Measurements from ENCODE around the gene CDH23. TPM values are rescaled to one million over a fixed set of nuclear protein-coding genes. Genes with fewer than 3 reads are reported as not detected.

The CDH23 gene
- total and polyA plus RNA-seq, 2 donors from 2014 or later: 1.1 to 6.4 TPM

- Histone ChIP-seq H3K36me3 (ENCODE audit: control insufficient read depth in 2 of 3, insufficient read depth in 3 of 3, low read length in 3 of 3) (no peaks in the 10 kb centered on the region), H3K9me3 (ENCODE audit: control insufficient read depth in 2 of 3, insufficient read depth in 1 of 3, low read length in 3 of 3) (peaks cover 0 to 2% (median 0%) of the 10 kb centered on the region in 3 donors), H3K9ac (ENCODE audit: low read length in 3 of 3) (no peak overlapping the region), H3K4me3 (ENCODE audit: low read length in 3 of 3) (no peak overlapping the region), H3K27ac (ENCODE audit: low read depth in 2 of 2, low read length in 2 of 2) (no peak overlapping the region), H3K4me1 (ENCODE audit: control insufficient read depth in 2 of 3, insufficient read depth in 2 of 3, low read depth in 1 of 3, low read length in 3 of 3) (no peaks in the 10 kb centered on the region), H3K27me3 (ENCODE audit: control insufficient read depth, insufficient read depth, low read length) (no peaks in the 10 kb centered on the region)
- no peak for TF ChIP-seq CTCF (IDR thresholded peaks at IDR 0.05; ENCODE audit: borderline replicate concordance, extremely low read depth, insufficient read depth)
- DNase-seq (peak in 2 of 5 donors; percentile 19 to 25), FAIRE-seq (no peak)
- intact Hi-C loops (cut with DNase I): no loop called here
Observed at GRCh38 chr10:71409516-71410104, 12.9 kb downstream of the CDH23 start.

GRCh38 chr10:71413581-71413980, 16.9 kb downstream of the CDH23 start:
- DNase-seq: no peak
- Histone ChIP-seq H3K27me3 (ENCODE audit: control insufficient read depth, insufficient read depth, low read length) (no peaks in the 10 kb centered on the region), H3K27ac (ENCODE audit: low read depth in 2 of 2, low read length in 2 of 2) (no peak overlapping the region), H3K9me3 (ENCODE audit: control insufficient read depth in 2 of 3, insufficient read depth in 1 of 3, low read length in 3 of 3) (peaks cover 0 to 3% (median 2%) of the 10 kb centered on the region in 3 donors), H3K36me3 (ENCODE audit: control insufficient read depth in 2 of 3, insufficient read depth in 3 of 3, low read length in 3 of 3) (no peaks in the 10 kb centered on the region), H3K9ac (ENCODE audit: low read length in 3 of 3) (no peak overlapping the region), H3K4me3 (ENCODE audit: low read length in 3 of 3) (no peak overlapping the region), H3K4me1 (ENCODE audit: control insufficient read depth in 2 of 3, insufficient read depth in 2 of 3, low read depth in 1 of 3, low read length in 3 of 3) (no peaks in the 10 kb centered on the region)
- no peak for TF ChIP-seq CTCF (IDR thresholded peaks at IDR 0.05; ENCODE audit: borderline replicate concordance, extremely low read depth, insufficient read depth)
- intact Hi-C loops (cut with DNase I): no loop called here
- FAIRE-seq: no peak

- Histone ChIP-seq H3K9ac (ENCODE audit: low read length in 3 of 3) (no peak overlapping the region), H3K36me3 (ENCODE audit: control insufficient read depth in 2 of 3, insufficient read depth in 3 of 3, low read length in 3 of 3) (no peaks in the 10 kb centered on the region), H3K9me3 (ENCODE audit: control insufficient read depth in 2 of 3, insufficient read depth in 1 of 3, low read length in 3 of 3) (peaks cover 0 to 3% (median 2%) of the 10 kb centered on the region in 3 donors), H3K4me1 (ENCODE audit: control insufficient read depth in 2 of 3, insufficient read depth in 2 of 3, low read depth in 1 of 3, low read length in 3 of 3) (no peaks in the 10 kb centered on the region), H3K27ac (ENCODE audit: low read depth in 2 of 2, low read length in 2 of 2) (no peak overlapping the region), H3K4me3 (ENCODE audit: low read length in 3 of 3) (no peak overlapping the region), H3K27me3 (ENCODE audit: control insufficient read depth, insufficient read depth, low read length) (no peaks in the 10 kb centered on the region)
- no peak for TF ChIP-seq CTCF (IDR thresholded peaks at IDR 0.05; ENCODE audit: borderline replicate concordance, extremely low read depth, insufficient read depth)
- intact Hi-C loops (cut with DNase I): no loop called here
- no peak for DNase-seq
- FAIRE-seq: no peak
Observed at GRCh38 chr10:71414359-71414758, 17.6 kb downstream of the CDH23 start.

Data from kidney (tissue), 14 donors.